ENCODE results near the gene CAPRIN1.

CAPRIN1 gene

GRCh38 chr11:34051349-34052035 is at the start of gene CAPRIN1:
TSS of gene CAPRIN1 (plus strand) at chr11:34051731. CDS start at chr11:34052421, 690 bp downstream.
- no peaks in the 10 kb centered on the region for H3K9me3 Mint-ChIP-seq
- peak within 1 kb of the TSS; percentile 99 for H3K27ac Mint-ChIP-seq
- peaks cover 35% of the 10 kb centered on the region for H3K4me1 Mint-ChIP-seq (ENCODE audit: low read depth)
- peaks cover 31% of the 10 kb centered on the region for H3K36me3 Mint-ChIP-seq (ENCODE audit: low read depth)
- H3K27me3 Mint-ChIP-seq, result no peaks in the 10 kb centered on the region
- peak within 1 kb of the TSS; percentile 94 for H3K4me3 Mint-ChIP-seq

GRCh38 chr11:34002420-34002819 is 49.1 kb upstream of the CAPRIN1 start:
- Mint-ChIP-seq H3K4me1 (ENCODE audit: low read depth) (no peaks in the 10 kb centered on the region), H3K9me3 (no peaks in the 10 kb centered on the region), H3K4me3 (no peak overlapping the region), H3K27ac (no peak overlapping the region), H3K27me3 (peaks cover 21% of the 10 kb centered on the region), H3K36me3 (ENCODE audit: low read depth) (no peaks in the 10 kb centered on the region)

GRCh38 chr11:34004236-34004635 is 47.3 kb upstream of the CAPRIN1 start:
- no peaks in the 10 kb centered on the region for H3K4me1 Mint-ChIP-seq (ENCODE audit: low read depth)
- no peaks in the 10 kb centered on the region for H3K9me3 Mint-ChIP-seq
- no peaks in the 10 kb centered on the region for H3K36me3 Mint-ChIP-seq (ENCODE audit: low read depth)
- H3K27me3 Mint-ChIP-seq, result peaks cover 14% of the 10 kb centered on the region
- no peak overlapping the region for H3K4me3 Mint-ChIP-seq
- no peak overlapping the region for H3K27ac Mint-ChIP-seq

GRCh38 chr11:34006876-34007275 is 44.7 kb upstream of the CAPRIN1 start:
- Mint-ChIP-seq H3K4me1 (ENCODE audit: low read depth) (no peaks in the 10 kb centered on the region), H3K27ac (no peak overlapping the region), H3K27me3 (peaks cover 7% of the 10 kb centered on the region), H3K4me3 (no peak overlapping the region), H3K36me3 (ENCODE audit: low read depth) (no peaks in the 10 kb centered on the region), H3K9me3 (no peaks in the 10 kb centered on the region)

GRCh38 chr11:34012734-34013133 is 38.8 kb upstream of the CAPRIN1 start:
- Mint-ChIP-seq H3K4me1 (ENCODE audit: low read depth) (no peaks in the 10 kb centered on the region), H3K27ac (no peak overlapping the region), H3K4me3 (no peak overlapping the region), H3K36me3 (ENCODE audit: low read depth) (no peaks in the 10 kb centered on the region), H3K27me3 (peaks cover 12% of the 10 kb centered on the region), H3K9me3 (no peaks in the 10 kb centered on the region)

- no peak overlapping the region for H3K27ac Mint-ChIP-seq
- no peaks in the 10 kb centered on the region for H3K9me3 Mint-ChIP-seq
- H3K36me3 Mint-ChIP-seq (ENCODE audit: low read depth), result no peaks in the 10 kb centered on the region
- H3K4me3 Mint-ChIP-seq, result no peak overlapping the region
- peaks cover 9% of the 10 kb centered on the region for H3K27me3 Mint-ChIP-seq
- no peaks in the 10 kb centered on the region for H3K4me1 Mint-ChIP-seq (ENCODE audit: low read depth)
These were observed 37.5 kb upstream of the CAPRIN1 start for GRCh38 chr11:34013898-34014571.

GRCh38 chr11:34021977-34022735 is 29.4 kb upstream of the CAPRIN1 start:
- Mint-ChIP-seq H3K9me3 (peaks cover 7% of the 10 kb centered on the region), H3K27ac (no peak overlapping the region), H3K4me1 (ENCODE audit: low read depth) (no peaks in the 10 kb centered on the region), H3K4me3 (no peak overlapping the region), H3K27me3 (no peaks in the 10 kb centered on the region), H3K36me3 (ENCODE audit: low read depth) (no peaks in the 10 kb centered on the region)

- Mint-ChIP-seq H3K27ac (no peak overlapping the region), H3K27me3 (no peaks in the 10 kb centered on the region), H3K9me3 (peaks cover 7% of the 10 kb centered on the region), H3K4me3 (no peak overlapping the region), H3K36me3 (ENCODE audit: low read depth) (no peaks in the 10 kb centered on the region), H3K4me1 (ENCODE audit: low read depth) (no peaks in the 10 kb centered on the region)
These were observed 25.1 kb upstream of the CAPRIN1 start for GRCh38 chr11:34026432-34026831.

- no peaks in the 10 kb centered on the region for H3K36me3 Mint-ChIP-seq (ENCODE audit: low read depth)
These were observed 23.8 kb upstream of the CAPRIN1 start for GRCh38 chr11:34027516-34028408.

GRCh38 chr11:34028425-34028824 is 23.1 kb upstream of the CAPRIN1 start:
- Mint-ChIP-seq H3K4me1 (ENCODE audit: low read depth) (no peaks in the 10 kb centered on the region), H3K27ac (no peak overlapping the region), H3K27me3 (no peaks in the 10 kb centered on the region), H3K9me3 (no peaks in the 10 kb centered on the region), H3K4me3 (no peak overlapping the region), H3K36me3 (ENCODE audit: low read depth) (no peaks in the 10 kb centered on the region)

More at GRCh38 chr11:34027516-34028408, 23.8 kb upstream of the CAPRIN1 start:
- H3K4me3 Mint-ChIP-seq, result no peak overlapping the region
- H3K27ac Mint-ChIP-seq, result no peak overlapping the region
- H3K9me3 Mint-ChIP-seq, result no peaks in the 10 kb centered on the region
- H3K27me3 Mint-ChIP-seq, result no peaks in the 10 kb centered on the region
- no peaks in the 10 kb centered on the region for H3K4me1 Mint-ChIP-seq (ENCODE audit: low read depth)

- H3K4me3 Mint-ChIP-seq, result no peak overlapping the region
- no peaks in the 10 kb centered on the region for H3K27me3 Mint-ChIP-seq
- H3K27ac Mint-ChIP-seq, result no peak overlapping the region
- H3K9me3 Mint-ChIP-seq, result no peaks in the 10 kb centered on the region
- H3K36me3 Mint-ChIP-seq (ENCODE audit: low read depth), result no peaks in the 10 kb centered on the region
- no peaks in the 10 kb centered on the region for H3K4me1 Mint-ChIP-seq (ENCODE audit: low read depth)
These were observed 22.4 kb upstream of the CAPRIN1 start for GRCh38 chr11:34029176-34029575.

- Mint-ChIP-seq H3K36me3 (ENCODE audit: low read depth) (no peaks in the 10 kb centered on the region), H3K4me3 (no peak overlapping the region), H3K4me1 (ENCODE audit: low read depth) (no peaks in the 10 kb centered on the region), H3K9me3 (no peaks in the 10 kb centered on the region), H3K27ac (no peak overlapping the region), H3K27me3 (no peaks in the 10 kb centered on the region)
These were observed 21.1 kb upstream of the CAPRIN1 start for GRCh38 chr11:34030382-34030781.

GRCh38 chr11:34033399-34033798 is 18.1 kb upstream of the CAPRIN1 start:
- Mint-ChIP-seq H3K27ac (no peak overlapping the region), H3K27me3 (peaks cover 1% of the 10 kb centered on the region), H3K4me3 (no peak overlapping the region), H3K4me1 (ENCODE audit: low read depth) (no peaks in the 10 kb centered on the region), H3K36me3 (ENCODE audit: low read depth) (no peaks in the 10 kb centered on the region), H3K9me3 (peaks cover 4% of the 10 kb centered on the region)

- Mint-ChIP-seq H3K27ac (no peak overlapping the region), H3K36me3 (ENCODE audit: low read depth) (no peaks in the 10 kb centered on the region), H3K9me3 (peaks cover 4% of the 10 kb centered on the region), H3K4me3 (no peak overlapping the region), H3K4me1 (ENCODE audit: low read depth) (no peaks in the 10 kb centered on the region), H3K27me3 (peaks cover 3% of the 10 kb centered on the region)
These were observed 17.5 kb upstream of the CAPRIN1 start for GRCh38 chr11:34034053-34034452.
